ENCODE results near the gene NECAB2. TPM values are rescaled to one million over a fixed set of nuclear protein-coding genes. Genes with fewer than 3 reads are reported as not detected.

NECAB2 gene
- total RNA-seq, 1 donor from 2014 or later, result 4.6 TPM

DNA sequence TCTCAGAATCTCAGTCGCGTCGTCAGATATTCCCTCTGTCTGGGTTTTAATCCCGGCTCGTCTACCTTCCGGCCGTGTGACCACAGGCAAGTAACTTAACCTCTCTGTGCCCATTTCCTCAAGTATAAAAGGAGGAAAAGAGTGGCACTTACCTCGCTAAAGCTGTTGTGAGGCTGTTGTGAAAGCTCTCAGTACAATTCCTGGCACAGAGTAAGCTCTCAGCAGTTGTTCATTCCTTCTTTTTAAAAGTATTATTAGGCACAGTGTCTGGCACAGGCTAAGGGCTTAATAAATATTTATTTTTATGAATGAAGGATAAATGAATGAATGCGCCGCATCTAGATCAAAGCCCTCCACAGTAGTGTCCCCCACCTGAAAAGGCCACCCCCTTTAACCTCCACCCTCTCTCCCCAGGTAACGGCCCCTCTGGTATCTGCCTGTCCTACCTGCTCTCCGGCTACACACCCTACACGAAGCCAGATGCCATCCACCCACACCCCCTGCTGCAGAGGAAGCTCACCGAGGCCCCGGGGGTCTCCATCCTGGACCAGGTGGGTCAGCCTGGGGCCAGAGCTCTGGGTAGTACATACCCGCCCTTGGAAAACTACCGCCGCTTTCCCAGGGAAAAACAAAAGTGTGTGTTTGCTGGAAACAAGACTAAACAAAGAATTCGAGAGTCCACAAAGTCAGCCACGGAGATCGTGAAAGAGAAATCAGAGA lies 9.0 kb upstream of the NECAB2 start:
- H3K27me3 Mint-ChIP-seq, result peaks cover 6% of the 10 kb centered on the region
- H3K9me3 Mint-ChIP-seq (ENCODE audit: low read depth), result no peaks in the 10 kb centered on the region
- peaks cover 5% of the 10 kb centered on the region for H3K4me1 Mint-ChIP-seq (ENCODE audit: low read depth)
- H3K4me3 Mint-ChIP-seq (ENCODE audit: low read depth), result no peak overlapping the region
- no peaks in the 10 kb centered on the region for H3K36me3 Mint-ChIP-seq (ENCODE audit: insufficient read depth)
- no peak overlapping the region for H3K27ac Mint-ChIP-seq
- no peak for DNase-seq (ENCODE audit: low spot score, unreplicated experiment)
- TF ChIP-seq, protein P1, sequence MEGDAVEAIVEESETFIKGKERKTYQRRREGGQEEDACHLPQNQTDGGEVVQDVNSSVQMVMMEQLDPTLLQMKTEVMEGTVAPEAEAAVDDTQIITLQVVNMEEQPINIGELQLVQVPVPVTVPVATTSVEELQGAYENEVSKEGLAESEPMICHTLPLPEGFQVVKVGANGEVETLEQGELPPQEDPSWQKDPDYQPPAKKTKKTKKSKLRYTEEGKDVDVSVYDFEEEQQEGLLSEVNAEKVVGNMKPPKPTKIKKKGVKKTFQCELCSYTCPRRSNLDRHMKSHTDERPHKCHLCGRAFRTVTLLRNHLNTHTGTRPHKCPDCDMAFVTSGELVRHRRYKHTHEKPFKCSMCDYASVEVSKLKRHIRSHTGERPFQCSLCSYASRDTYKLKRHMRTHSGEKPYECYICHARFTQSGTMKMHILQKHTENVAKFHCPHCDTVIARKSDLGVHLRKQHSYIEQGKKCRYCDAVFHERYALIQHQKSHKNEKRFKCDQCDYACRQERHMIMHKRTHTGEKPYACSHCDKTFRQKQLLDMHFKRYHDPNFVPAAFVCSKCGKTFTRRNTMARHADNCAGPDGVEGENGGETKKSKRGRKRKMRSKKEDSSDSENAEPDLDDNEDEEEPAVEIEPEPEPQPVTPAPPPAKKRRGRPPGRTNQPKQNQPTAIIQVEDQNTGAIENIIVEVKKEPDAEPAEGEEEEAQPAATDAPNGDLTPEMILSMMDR (IDR thresholded peaks at IDR 0.05; ENCODE audit: unreplicated experiment), result no peak

GRCh38 chr16:83959656-83960434 lies 8.2 kb upstream of the NECAB2 start:
- Mint-ChIP-seq H3K36me3 (ENCODE audit: insufficient read depth) (no peaks in the 10 kb centered on the region), H3K4me3 (ENCODE audit: low read depth) (no peak overlapping the region), H3K27ac (no peak overlapping the region), H3K4me1 (ENCODE audit: low read depth) (no peaks in the 10 kb centered on the region), H3K9me3 (ENCODE audit: low read depth) (no peaks in the 10 kb centered on the region), H3K27me3 (no peaks in the 10 kb centered on the region)
- TF ChIP-seq, protein P1 (IDR thresholded peaks at IDR 0.05; ENCODE audit: unreplicated experiment), result no peak
- DNase-seq (ENCODE audit: low spot score, unreplicated experiment), result no peak

GRCh38 chr16:83960521-83961249 lies 7.4 kb upstream of the NECAB2 start:
- Mint-ChIP-seq H3K4me3 (ENCODE audit: low read depth) (no peak overlapping the region), H3K27ac (no peak overlapping the region), H3K36me3 (ENCODE audit: insufficient read depth) (no peaks in the 10 kb centered on the region), H3K9me3 (ENCODE audit: low read depth) (no peaks in the 10 kb centered on the region), H3K4me1 (ENCODE audit: low read depth) (no peaks in the 10 kb centered on the region), H3K27me3 (no peaks in the 10 kb centered on the region)
- TF ChIP-seq, protein P1 (IDR thresholded peaks at IDR 0.05; ENCODE audit: unreplicated experiment), result no peak
- DNase-seq (ENCODE audit: low spot score, unreplicated experiment), result no peak

- H3K27me3 Mint-ChIP-seq, result no peaks in the 10 kb centered on the region
- no peaks in the 10 kb centered on the region for H3K36me3 Mint-ChIP-seq (ENCODE audit: insufficient read depth)
- no peak overlapping the region for H3K4me3 Mint-ChIP-seq (ENCODE audit: low read depth)
- DNase-seq (ENCODE audit: low spot score, unreplicated experiment), result no peak
- no peaks in the 10 kb centered on the region for H3K4me1 Mint-ChIP-seq (ENCODE audit: low read depth)
- TF ChIP-seq, protein P1 (IDR thresholded peaks at IDR 0.05; ENCODE audit: unreplicated experiment), result no peak
- no peaks in the 10 kb centered on the region for H3K9me3 Mint-ChIP-seq (ENCODE audit: low read depth)
- H3K27ac Mint-ChIP-seq, result no peak overlapping the region
Measured at GRCh38 chr16:83961591-83961990, 6.5 kb upstream of the NECAB2 start.

All from progenitor cell of endocrine pancreas (in vitro differentiated cells).